Lower leg skin (tissue), 3 donors: ENCODE measurements around the gene WEE2.

Experiments used
- POLR2A ChIP-seq, 2 donors: fragments of 450-650 bp; IDR thresholded peaks; one replicate each; pipeline ENCODE4 v1.6.1; 2016 to 2017; ENCODE audit warnings: antibody characterized with exemption in 2 of 2, mild to moderate bottlenecking in 1 of 2, moderate library complexity in 1 of 2
- TF ChIP-seq, protein P1 (sequence below), 3 donors: fragments of 450-650 bp; IDR thresholded peaks; one replicate each; pipeline ENCODE4 v1.5.1; 2016; ENCODE audit warnings: antibody characterized with exemption in 3 of 3, mild to moderate bottlenecking in 3 of 3, moderate library complexity in 2 of 3

DNA sequence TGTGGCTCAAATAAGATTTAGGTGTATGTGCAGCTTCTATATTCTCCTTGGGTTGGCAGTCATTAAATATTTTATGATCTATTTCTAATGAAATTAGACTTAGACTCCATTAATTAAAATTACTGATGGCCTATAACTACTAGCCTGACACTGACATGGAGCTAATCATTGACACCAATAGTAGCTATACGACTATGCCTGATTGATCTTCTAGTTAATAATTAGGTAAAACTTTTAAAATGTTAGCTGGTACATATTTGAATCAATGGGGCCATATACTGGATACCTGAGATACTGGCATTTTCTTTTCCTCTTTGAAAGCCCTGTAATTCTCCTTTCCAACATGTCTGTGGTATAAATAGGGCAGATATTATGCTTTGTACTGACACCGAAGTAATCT, 14.4 kb downstream of the WEE2 start:
- TF ChIP-seq, protein P1, sequence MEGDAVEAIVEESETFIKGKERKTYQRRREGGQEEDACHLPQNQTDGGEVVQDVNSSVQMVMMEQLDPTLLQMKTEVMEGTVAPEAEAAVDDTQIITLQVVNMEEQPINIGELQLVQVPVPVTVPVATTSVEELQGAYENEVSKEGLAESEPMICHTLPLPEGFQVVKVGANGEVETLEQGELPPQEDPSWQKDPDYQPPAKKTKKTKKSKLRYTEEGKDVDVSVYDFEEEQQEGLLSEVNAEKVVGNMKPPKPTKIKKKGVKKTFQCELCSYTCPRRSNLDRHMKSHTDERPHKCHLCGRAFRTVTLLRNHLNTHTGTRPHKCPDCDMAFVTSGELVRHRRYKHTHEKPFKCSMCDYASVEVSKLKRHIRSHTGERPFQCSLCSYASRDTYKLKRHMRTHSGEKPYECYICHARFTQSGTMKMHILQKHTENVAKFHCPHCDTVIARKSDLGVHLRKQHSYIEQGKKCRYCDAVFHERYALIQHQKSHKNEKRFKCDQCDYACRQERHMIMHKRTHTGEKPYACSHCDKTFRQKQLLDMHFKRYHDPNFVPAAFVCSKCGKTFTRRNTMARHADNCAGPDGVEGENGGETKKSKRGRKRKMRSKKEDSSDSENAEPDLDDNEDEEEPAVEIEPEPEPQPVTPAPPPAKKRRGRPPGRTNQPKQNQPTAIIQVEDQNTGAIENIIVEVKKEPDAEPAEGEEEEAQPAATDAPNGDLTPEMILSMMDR (IDR thresholded peaks at IDR 0.05), result no peak
- TF ChIP-seq POLR2A (IDR thresholded peaks at IDR 0.05), result no peak
